ENCODE measurements around the gene FKBP6.
"Not testable (repeated sequence)": the region's sequence is repeated elsewhere in the genome, so short reads cannot be mapped to it uniquely, and the experiment has no call there.

The FKBP6 gene

DNA sequence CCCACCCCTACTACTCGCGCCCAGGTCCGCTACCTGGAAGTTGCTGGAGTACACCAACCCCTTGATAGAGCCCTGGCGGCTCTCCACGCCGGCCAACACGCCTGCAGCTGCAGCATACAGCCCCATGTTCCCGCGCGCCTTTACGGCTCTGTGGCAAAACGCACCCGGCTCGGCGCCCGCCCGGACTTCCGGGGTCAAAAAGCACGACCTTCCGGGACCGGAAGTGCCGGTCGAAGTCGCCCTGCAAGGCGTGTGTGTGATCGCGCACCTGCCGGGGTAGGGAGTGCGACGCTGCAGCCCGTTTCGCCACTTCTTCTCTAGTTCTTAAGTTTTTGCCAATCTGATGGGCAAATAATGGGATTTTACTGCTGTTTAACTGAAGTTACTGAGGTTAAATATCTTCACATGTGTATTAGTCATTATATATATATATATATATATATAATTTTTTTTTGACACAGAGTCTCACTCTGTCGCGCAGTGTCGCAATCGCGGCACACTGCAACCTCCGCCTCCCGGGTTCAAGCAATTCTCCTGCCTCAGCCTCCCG lies 19.2 kb upstream of the FKBP6 start, which contains the start of gene NSUN5:
Gene NSUN5, minus strand, starts transcription at position 162 of the 550 bp plus-strand sequence. Its CDS starts 36 bp downstream, at position 126.
- H3K27ac ChIP-seq, result peak within 1 kb of the TSS; percentile 78
- TF ChIP-seq CTCF (IDR thresholded peaks at IDR 0.05) (no peak), ZFX (IDR thresholded peaks at IDR 0.05; ENCODE audit: borderline replicate concordance) (no peak)

GRCh38 chr7:73311421-73311820 lies 16.5 kb upstream of the FKBP6 start:
- H3K27ac ChIP-seq, result not testable (repeated sequence)

- no peak overlapping the region for H3K27ac ChIP-seq
- TF ChIP-seq CTCF (IDR thresholded peaks at IDR 0.05) (no peak), ZFX (IDR thresholded peaks at IDR 0.05; ENCODE audit: borderline replicate concordance) (no peak)
Measured at GRCh38 chr7:73312831-73313520, 15.0 kb upstream of the FKBP6 start.

- TF ChIP-seq CTCF (IDR thresholded peaks at IDR 0.05) (no peak), ZFX (IDR thresholded peaks at IDR 0.05; ENCODE audit: borderline replicate concordance) (no peak)
- H3K27ac ChIP-seq, result no peak overlapping the region
Measured at GRCh38 chr7:73313521-73313906, 14.4 kb upstream of the FKBP6 start.

- no peak overlapping the region for H3K27ac ChIP-seq
- no peak for TF ChIP-seq ZFX (IDR thresholded peaks at IDR 0.05; ENCODE audit: borderline replicate concordance)
- TF ChIP-seq CTCF (IDR thresholded peaks at IDR 0.05), result no peak
Measured at GRCh38 chr7:73314271-73314670, 13.7 kb upstream of the FKBP6 start.

DNA sequence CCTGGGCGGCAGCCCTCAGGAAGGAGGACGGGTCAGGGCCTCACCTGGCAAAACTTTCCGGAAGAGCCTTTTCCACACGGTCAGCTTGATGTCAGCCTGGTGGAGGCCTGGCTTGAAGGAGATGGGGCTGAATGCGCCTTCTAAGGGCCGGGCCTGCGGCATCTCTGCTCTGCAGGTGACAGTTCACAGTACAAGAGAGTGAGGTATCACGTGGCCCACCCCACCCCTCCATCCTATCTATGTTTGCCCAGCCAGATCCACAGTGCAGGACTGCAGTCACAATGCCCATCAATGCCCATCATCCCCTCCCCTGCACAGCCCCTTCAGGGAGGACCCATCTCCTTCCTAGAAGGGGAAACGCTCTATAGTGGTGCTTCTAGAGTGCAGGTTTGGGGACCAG lies 11.4 kb upstream of the FKBP6 start:
- TF ChIP-seq ZFX (IDR thresholded peaks at IDR 0.05; ENCODE audit: borderline replicate concordance), result no peak
- TF ChIP-seq CTCF (IDR thresholded peaks at IDR 0.05), result no peak
- H3K27ac ChIP-seq, result no peak overlapping the region

DNA sequence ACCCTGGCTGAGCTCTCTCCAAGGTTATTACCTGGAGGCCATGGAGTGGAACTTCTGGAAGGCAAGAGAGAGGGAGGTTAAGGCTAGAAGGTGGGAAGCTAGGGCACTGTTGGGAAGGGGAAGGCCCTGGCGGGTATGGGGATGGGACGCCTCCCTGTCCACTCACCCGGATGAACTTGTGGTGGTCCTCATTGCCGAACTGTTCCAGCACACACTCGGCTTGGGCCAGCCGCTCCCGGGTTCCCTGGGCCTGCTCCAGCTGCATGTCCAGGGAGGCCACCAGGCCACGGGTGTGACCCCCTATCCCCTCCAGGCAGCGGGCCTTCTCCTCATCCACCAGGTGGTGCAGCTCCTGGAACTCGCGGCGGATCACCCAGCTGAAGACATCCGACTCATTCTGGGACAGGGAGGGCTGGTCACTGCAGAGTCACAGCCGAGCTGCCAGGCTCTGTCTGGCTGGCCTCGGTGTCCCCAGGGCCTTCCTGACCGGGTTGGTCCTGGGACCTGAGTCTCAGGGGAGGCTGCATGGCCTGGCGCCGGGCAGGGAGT lies 9.2 kb upstream of the FKBP6 start:
- H3K27ac ChIP-seq, result not testable (repeated sequence)

DNA sequence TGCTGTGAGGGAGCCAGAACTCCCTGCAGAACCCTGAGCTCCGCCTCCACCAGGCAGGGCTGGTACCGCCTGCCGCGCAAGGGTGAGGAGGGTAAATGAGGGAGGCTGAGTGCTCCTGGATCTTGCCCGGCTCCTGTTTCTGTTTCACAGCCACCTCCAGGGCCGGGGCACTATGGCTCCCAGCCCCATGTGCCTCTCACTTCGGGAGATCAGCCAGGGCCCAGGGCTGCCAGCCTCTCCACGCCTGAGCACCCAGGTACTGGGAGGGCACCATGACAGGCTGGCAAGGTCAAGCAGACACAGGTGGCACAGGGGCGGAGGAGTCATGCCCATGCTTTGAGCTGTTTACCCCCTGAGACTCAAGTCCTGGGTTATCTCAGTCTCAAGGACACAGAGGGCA lies 8.4 kb upstream of the FKBP6 start:
- not testable (repeated sequence) for H3K27ac ChIP-seq

GRCh38 chr7:73320009-73320408 lies 8.0 kb upstream of the FKBP6 start:
- H3K27ac ChIP-seq, result not testable (repeated sequence)

- H3K27ac ChIP-seq, result not testable (repeated sequence)
Measured at GRCh38 chr7:73323434-73324080, 4.4 kb upstream of the FKBP6 start.
